HFFc6 (cell line): ENCODE data around the gene SLC10A1. TPM values are rescaled to one million over a fixed set of nuclear protein-coding genes. Genes with fewer than 3 reads are reported as not detected.
A peak's percentile ranks its signal among the peaks of the same experiment; 100 is the strongest.

ENCODE experiments used
- DNase-seq: peaks from one replicate; pipeline ENCODE4 v3.0.0-alpha.2; 2018
- H3K27ac Mint-ChIP-seq: 2 replicates; pipeline ENCODE4 v1.8.0; 2020; ENCODE audit warnings: mild to moderate bottlenecking, mixed read lengths
- H3K27me3 Mint-ChIP-seq: 2 replicates; pipeline ENCODE4 v1.8.0; 2021; ENCODE audit warnings: mild to moderate bottlenecking, moderate library complexity, mixed read lengths; ENCODE audit not compliant: insufficient read depth
- H3K36me3 Mint-ChIP-seq: 2 replicates; pipeline ENCODE4 v1.8.0; 2021; ENCODE audit warnings: low read depth, mixed read lengths
- H3K4me1 Mint-ChIP-seq: 2 replicates; pipeline ENCODE4 v1.8.0; 2020; ENCODE audit warnings: low read depth, mixed read lengths
- H3K4me3 Mint-ChIP-seq: 2 replicates; pipeline ENCODE4 v1.8.0; 2020; ENCODE audit warnings: mild to moderate bottlenecking, moderate library complexity, mixed read lengths
- H3K9me3 Mint-ChIP-seq: 2 replicates; pipeline ENCODE4 v1.8.0; 2020; ENCODE audit warnings: mild to moderate bottlenecking, mixed read lengths
- total RNA-seq, 6 experiments: library from RNA; stranded (reverse); fragmentation: NEBNext Ultra II Directional; extraction: Animal tissue kit (Norgen Biotek cat#: 25700); gene quantifications; 2 replicates in 1 of 6; 3 replicates in 5 of 6; pipeline ENCODE4 v1.2.3, GENCODE V29; 2021
- TF ChIP-seq, protein P1 (sequence below): fragments of 200-600 bp; sonication (generic); IDR thresholded peaks from 2 replicates; pipeline ENCODE4 v1.5.0; 2021; ENCODE audit warnings: antibody characterized with exemption, mild to moderate bottlenecking

SLC10A1 gene
- total RNA-seq, 6 experiments from 2014 or later, result not detected

DNA sequence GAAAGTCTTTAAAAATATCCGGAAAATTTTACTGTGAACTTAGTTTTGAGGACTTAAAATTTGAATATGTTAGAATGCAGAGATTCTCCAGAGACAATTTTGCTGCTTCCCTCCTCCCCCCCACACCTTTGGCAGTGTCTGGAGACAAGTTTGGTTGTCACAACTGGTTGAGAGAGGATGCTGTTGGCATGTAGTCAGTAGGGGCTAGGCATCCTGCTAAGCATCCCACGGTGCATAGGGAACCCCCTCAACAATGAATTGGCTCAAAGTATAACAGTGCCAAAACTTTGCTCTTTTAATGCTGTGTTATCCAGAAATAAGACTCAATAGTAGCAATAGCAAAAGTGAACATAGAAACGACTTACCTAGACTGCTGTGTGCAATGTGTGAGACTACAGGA, 26.5 kb downstream of the SLC10A1 start:
- no peak for DNase-seq
- peak overlapping the region; percentile 62 for H3K27ac Mint-ChIP-seq

DNA sequence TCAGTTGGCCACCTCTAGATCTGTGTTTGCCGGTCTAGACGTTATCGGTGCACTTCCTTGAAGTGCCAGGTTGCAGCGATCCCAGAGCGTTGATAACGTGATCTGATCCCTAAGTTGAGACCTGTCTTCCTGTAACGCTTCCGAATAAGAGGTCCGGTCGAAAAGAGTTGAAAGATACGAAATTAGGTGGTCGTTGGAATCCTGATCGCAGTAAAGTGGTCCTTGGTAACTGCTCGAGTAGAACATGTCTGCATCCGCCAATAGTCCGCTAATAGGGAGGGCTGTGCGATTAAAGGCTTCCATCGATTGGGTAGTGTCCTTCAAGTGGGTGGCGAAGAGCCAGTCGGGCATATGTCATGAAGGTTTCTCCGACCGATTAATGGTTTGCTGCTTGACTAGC, 27.4 kb downstream of the SLC10A1 start:
- Mint-ChIP-seq H3K36me3 (peaks cover 69% of the 10 kb centered on the region), H3K27ac (no peak overlapping the region), H3K4me3 (peak overlapping the region; percentile 53), H3K4me1 (peaks cover 48% of the 10 kb centered on the region), H3K9me3 (peaks cover 7% of the 10 kb centered on the region), H3K27me3 (peaks cover 13% of the 10 kb centered on the region)
- TF ChIP-seq, protein P1, sequence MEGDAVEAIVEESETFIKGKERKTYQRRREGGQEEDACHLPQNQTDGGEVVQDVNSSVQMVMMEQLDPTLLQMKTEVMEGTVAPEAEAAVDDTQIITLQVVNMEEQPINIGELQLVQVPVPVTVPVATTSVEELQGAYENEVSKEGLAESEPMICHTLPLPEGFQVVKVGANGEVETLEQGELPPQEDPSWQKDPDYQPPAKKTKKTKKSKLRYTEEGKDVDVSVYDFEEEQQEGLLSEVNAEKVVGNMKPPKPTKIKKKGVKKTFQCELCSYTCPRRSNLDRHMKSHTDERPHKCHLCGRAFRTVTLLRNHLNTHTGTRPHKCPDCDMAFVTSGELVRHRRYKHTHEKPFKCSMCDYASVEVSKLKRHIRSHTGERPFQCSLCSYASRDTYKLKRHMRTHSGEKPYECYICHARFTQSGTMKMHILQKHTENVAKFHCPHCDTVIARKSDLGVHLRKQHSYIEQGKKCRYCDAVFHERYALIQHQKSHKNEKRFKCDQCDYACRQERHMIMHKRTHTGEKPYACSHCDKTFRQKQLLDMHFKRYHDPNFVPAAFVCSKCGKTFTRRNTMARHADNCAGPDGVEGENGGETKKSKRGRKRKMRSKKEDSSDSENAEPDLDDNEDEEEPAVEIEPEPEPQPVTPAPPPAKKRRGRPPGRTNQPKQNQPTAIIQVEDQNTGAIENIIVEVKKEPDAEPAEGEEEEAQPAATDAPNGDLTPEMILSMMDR, result no peak
- no peak for DNase-seq

More for the DNA sequence above, 26.5 kb downstream of the SLC10A1 start:
- Mint-ChIP-seq H3K4me1 (peaks cover 48% of the 10 kb centered on the region), H3K4me3 (peak overlapping the region; percentile 5; the same call in 1 of the 2 replicates), H3K36me3 (peaks cover 76% of the 10 kb centered on the region), H3K9me3 (peaks cover 7% of the 10 kb centered on the region), H3K27me3 (peaks cover 18% of the 10 kb centered on the region)
- TF ChIP-seq, protein P1, result no peak

DNA sequence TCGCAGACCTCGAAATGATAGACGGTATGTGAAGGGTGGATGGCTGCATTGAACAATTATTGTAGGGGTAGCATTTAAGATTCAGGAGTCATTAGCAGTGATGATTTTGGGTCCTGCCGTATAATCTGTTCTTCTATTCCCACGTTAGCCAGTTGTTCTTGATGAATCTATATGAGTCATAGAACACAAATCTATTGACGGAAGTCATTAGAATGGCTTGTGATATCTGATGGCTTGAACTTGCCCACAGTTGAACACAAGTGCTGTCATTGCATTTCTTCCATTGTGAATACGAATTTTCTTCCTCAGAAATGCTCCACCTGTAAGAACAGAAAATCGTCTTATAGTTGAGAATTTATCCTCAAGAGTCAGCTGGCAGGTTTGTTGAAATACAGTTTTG, 28.2 kb downstream of the SLC10A1 start:
- peaks cover 13% of the 10 kb centered on the region for H3K27me3 Mint-ChIP-seq
- peaks cover 54% of the 10 kb centered on the region for H3K4me1 Mint-ChIP-seq
- H3K4me3 Mint-ChIP-seq, result peak overlapping the region; percentile 96
- peak overlapping the region; percentile 100 for H3K27ac Mint-ChIP-seq
- no peak for DNase-seq
- peaks cover 63% of the 10 kb centered on the region for H3K36me3 Mint-ChIP-seq
- TF ChIP-seq, protein P1, result no peak
- peaks cover 7% of the 10 kb centered on the region for H3K9me3 Mint-ChIP-seq

DNA sequence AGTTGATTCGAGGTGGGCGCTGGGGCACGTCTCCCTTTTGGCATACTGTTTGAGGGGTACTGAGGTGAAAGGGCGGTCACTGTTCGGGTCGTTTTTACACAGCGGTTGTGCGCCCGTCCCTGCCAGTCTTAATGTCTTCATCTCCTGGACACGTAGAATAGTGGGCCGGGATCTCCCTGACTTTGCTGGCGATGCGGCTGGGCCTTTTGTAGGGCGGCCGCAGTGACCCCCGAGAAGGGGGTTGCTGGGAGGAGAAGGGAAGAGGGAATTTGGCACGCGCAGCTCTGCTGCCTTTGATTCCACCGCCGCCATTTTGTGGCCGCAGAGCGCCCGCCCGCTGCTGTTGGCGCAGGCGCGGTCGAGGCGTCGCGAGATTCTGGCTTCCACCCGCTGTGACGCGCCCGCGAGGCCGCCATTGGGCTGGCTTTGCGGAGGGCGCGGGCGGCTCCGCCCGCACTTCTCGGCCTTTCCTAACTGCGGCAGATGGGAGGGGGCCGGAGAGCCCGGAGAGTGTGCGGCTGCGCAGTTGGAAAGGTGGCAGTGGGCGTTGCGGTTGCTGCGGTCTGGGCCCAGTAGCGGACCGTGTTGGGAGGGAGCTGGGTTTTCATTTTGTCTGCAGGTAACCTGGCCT, 29.6 kb downstream of the SLC10A1 start:
- H3K36me3 Mint-ChIP-seq, result peaks cover 49% of the 10 kb centered on the region
- TF ChIP-seq, protein P1, result no peak
- H3K4me3 Mint-ChIP-seq, result peak overlapping the region; percentile 96
- H3K9me3 Mint-ChIP-seq, result peaks cover 7% of the 10 kb centered on the region
- peaks cover 58% of the 10 kb centered on the region for H3K4me1 Mint-ChIP-seq
- peak overlapping the region; percentile 100 for H3K27ac Mint-ChIP-seq
- peak; percentile 84 for DNase-seq
- peaks cover 13% of the 10 kb centered on the region for H3K27me3 Mint-ChIP-seq

DNA sequence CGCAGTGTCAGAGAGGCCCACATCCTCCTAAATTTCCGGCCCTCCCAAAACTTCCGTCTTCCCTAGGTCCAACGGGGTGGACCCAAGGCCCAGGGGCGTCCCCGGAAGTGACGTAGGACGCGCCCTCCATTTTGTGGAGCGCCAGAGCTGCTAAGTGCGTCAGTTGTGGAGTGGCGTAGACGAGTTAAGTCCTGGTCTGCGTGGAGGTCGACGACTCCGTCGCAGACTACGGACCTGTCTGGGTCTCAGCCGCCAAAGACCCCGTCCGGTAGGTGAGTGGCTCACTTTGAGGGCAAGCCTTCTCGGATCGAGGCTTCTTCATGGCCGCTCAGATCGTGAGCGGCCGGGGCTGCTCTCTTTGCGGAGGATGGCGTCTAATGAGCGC, 30.1 kb downstream of the SLC10A1 start, which contains the start of gene SRSF5:
TSS of gene SRSF5 (plus strand) at position 159 of the 385 bp plus-strand sequence. CDS start 1,015 bp downstream, outside the sequence.
- TF ChIP-seq, protein P1, result no peak
- peak within 1 kb of the TSS; percentile 96 for H3K4me3 Mint-ChIP-seq
- peaks cover 7% of the 10 kb centered on the region for H3K9me3 Mint-ChIP-seq
- peaks cover 61% of the 10 kb centered on the region for H3K4me1 Mint-ChIP-seq
- H3K36me3 Mint-ChIP-seq, result peaks cover 44% of the 10 kb centered on the region
- DNase-seq, result peak; percentile 93
- H3K27ac Mint-ChIP-seq, result peak within 1 kb of the TSS; percentile 100
- H3K27me3 Mint-ChIP-seq, result peaks cover 13% of the 10 kb centered on the region
